HG03196 (cell line): ENCODE measurements around the gene DOCK11.
"Not testable (repeated sequence)": the region's sequence is repeated elsewhere in the genome, so short reads cannot be mapped to it uniquely, and the experiment has no call there.

Source experiments
- ATAC-seq: cut with Tn5 transposase; IDR thresholded peaks from one replicate; pipeline ENCODE4 v1.9.1; 2021; ENCODE audit not compliant: unreplicated experiment

The DOCK11 gene

GRCh38 chrX:118565853-118566252, 70.2 kb downstream of the DOCK11 start:
- no peak for ATAC-seq

GRCh38 chrX:118566359-118566758, 70.7 kb downstream of the DOCK11 start:
- ATAC-seq = no peak

GRCh38 chrX:118569676-118570075, 74.1 kb downstream of the DOCK11 start:
- no peak for ATAC-seq

GRCh38 chrX:118570209-118570608, 74.6 kb downstream of the DOCK11 start:
- ATAC-seq = no peak

- ATAC-seq = no peak
These were observed 76.2 kb downstream of the DOCK11 start for GRCh38 chrX:118571836-118572235.

- no peak for ATAC-seq
These were observed 79.1 kb downstream of the DOCK11 start for GRCh38 chrX:118574666-118575065.

GRCh38 chrX:118577041-118577440, 81.4 kb downstream of the DOCK11 start:
- ATAC-seq = no peak

- ATAC-seq = no peak
These were observed 83.8 kb downstream of the DOCK11 start for GRCh38 chrX:118579417-118579816.

GRCh38 chrX:118582926-118583325, 87.3 kb downstream of the DOCK11 start:
- ATAC-seq = not testable (repeated sequence)

- no peak for ATAC-seq
These were observed 88.2 kb downstream of the DOCK11 start for GRCh38 chrX:118583781-118584180.

- ATAC-seq = no peak
These were observed 89.7 kb downstream of the DOCK11 start for GRCh38 chrX:118585296-118585695.

- ATAC-seq = not testable (repeated sequence)
These were observed 90.6 kb downstream of the DOCK11 start for GRCh38 chrX:118586206-118586605.

GRCh38 chrX:118588715-118589114, 93.1 kb downstream of the DOCK11 start:
- no peak for ATAC-seq

GRCh38 chrX:118589227-118589626, 93.6 kb downstream of the DOCK11 start:
- no peak for ATAC-seq

GRCh38 chrX:118593407-118593806, 97.8 kb downstream of the DOCK11 start:
- no peak for ATAC-seq

GRCh38 chrX:118594697-118595420, 99.2 kb downstream of the DOCK11 start:
- no peak for ATAC-seq

GRCh38 chrX:118595501-118596042, 100.0 kb downstream of the DOCK11 start:
- ATAC-seq = no peak

GRCh38 chrX:118596390-118596789, 100.8 kb downstream of the DOCK11 start:
- no peak for ATAC-seq

- no peak for ATAC-seq
These were observed 108.4 kb downstream of the DOCK11 start for GRCh38 chrX:118603981-118604380.

- ATAC-seq = no peak
These were observed 116.7 kb downstream of the DOCK11 start for GRCh38 chrX:118612290-118612689.

GRCh38 chrX:118614150-118614549, 118.5 kb downstream of the DOCK11 start:
- no peak for ATAC-seq

GRCh38 chrX:118615141-118615540, 119.5 kb downstream of the DOCK11 start:
- no peak for ATAC-seq
